ENCODE data around the gene PPP6R1. TPM values are rescaled to one million over a fixed set of nuclear protein-coding genes. Genes with fewer than 3 reads are reported as not detected.
"Not testable (repeated sequence)": the region's sequence is repeated elsewhere in the genome, so short reads cannot be mapped to it uniquely, and the experiment has no call there.

Gene PPP6R1
- total RNA-seq, 2 donors from 2014 or later, result 37.8 to 42.4 TPM

DNA sequence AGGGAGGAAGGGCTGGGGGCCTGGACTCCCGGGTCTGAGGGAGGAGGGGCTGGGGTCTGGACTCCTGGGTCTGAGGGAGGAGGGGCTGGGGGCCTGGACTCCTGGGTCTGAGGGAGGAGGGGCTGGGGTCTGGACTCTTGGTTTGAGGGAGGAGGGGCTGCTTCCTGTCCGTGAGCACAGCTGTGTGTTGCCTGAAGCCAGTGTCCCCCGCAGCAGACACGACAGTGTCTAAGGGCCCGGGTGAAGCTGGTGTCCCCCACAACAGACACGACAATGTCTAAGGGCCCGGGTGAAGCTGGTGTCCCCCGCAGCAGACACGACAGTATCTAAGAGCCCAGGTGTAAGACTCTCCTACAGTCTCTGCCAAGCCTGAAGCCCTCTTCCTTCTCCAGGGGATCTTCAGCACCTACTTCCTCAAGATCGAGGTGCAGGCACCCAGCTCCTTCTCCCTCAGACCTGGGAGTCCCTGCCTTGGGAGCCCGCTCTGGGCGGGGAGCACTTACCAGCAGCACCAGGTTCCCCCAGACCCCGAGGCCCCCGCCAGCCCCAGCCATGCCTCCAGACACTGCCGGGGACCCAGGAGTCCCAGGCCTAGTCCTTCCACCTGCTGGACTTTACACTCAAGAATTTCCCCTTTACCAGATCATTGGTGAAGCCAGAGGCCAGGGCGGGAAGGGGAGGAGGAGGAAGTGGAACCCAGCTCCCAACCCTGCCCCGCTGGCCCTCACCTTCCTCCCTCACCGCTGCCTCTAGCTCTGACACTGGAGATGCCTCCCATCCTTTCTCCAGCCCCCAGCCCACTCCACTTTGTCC lies 49.7 kb downstream of the PPP6R1 start, which contains the start of gene PTPRH:
Gene PTPRH, minus strand, starts transcription at position 622 of the 813 bp plus-strand sequence. Its CDS starts 68 bp downstream, at position 554.
- ATAC-seq (no peak), DNase-seq (no peak)
- intact Hi-C loops (cut with DNase I), result no loop called here

GRCh38 chr19:55206664-55207500 lies 51.9 kb downstream of the PPP6R1 start:
- DNase-seq (peak; percentile 91), ATAC-seq (peak; percentile 97 to 98)
- intact Hi-C loops (cut with DNase I), result no loop called here

DNA sequence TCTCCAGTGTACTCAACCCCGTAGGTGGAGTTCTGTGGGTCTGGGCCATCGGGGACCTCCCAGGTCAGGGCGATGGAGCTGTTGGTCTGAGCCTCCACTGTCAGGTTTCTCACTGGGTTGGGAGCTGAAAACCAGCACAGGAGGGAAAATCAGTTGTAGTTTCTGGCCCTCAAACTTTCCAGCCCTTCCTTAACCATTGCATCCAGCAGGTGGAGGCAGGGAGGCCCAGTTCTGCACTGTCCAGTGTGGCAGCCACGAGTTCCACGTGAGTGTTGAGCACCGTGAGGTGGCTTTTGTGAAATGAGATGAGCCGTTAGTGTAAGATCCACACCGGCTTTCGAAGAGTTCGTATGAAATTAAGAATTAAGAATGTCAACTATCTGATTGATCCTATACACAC lies 56.6 kb downstream of the PPP6R1 start:
- intact Hi-C loops (cut with DNase I); ATAC-seq; DNase-seq: not testable (repeated sequence)

GRCh38 chr19:55199620-55200204 lies 59.1 kb downstream of the PPP6R1 start:
- intact Hi-C loops (cut with DNase I), result no loop called here
- DNase-seq (no peak), ATAC-seq (no peak)

GRCh38 chr19:55198651-55199050 lies 60.2 kb downstream of the PPP6R1 start:
- DNase-seq (no peak), ATAC-seq (no peak)
- intact Hi-C loops (cut with DNase I), result no loop called here

DNA sequence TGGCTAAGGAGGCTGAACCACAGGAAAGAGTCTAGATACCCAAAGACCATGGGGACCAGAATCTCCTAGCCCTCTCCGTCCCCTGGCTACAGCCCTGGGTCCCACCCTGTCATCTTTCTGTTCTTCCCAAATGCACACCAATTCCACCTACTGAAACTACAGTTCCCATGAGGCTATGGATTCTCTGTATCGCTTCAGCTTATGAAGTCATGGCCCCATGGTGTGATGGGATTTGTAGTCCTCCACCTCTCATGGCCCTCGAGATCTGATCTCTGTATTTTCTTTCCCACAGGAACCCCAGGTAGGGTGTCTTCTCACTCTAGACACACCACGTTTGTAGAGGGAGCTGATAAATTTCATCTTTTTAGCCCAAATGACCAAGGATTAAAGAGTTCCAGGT lies 61.3 kb downstream of the PPP6R1 start:
- peak in 1 of 2 donors; percentile 9 for ATAC-seq
- intact Hi-C loops (cut with DNase I), result no loop called here

GRCh38 chr19:55196803-55197202 lies 62.0 kb downstream of the PPP6R1 start:
- ATAC-seq (no peak), DNase-seq (no peak)
- intact Hi-C loops (cut with DNase I), result no loop called here

More for the DNA sequence above, 61.3 kb downstream of the PPP6R1 start:
- DNase-seq, result no peak

DNA sequence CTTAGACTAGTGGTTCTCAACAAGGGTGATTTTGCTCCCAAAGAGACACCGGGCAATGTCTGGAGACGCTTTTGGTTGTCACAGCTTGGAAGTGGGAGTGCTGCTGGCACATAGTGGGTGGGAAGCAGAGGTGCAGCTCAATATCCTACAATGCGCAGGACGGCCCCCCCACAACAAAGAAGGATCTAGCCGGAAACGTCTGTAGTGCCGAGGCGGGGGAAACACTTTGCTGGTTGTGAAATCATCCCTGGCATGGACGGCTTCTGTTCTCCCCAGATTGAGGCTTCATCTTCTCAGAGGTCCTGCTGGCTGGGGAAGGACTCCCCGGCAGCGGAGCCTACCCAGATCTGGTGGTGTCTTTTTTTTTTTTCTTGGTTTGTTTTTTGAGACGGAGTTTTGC lies 65.3 kb downstream of the PPP6R1 start:
- DNase-seq, result no peak
- ATAC-seq, result no peak
- intact Hi-C loops (cut with DNase I), result no loop called here

DNA sequence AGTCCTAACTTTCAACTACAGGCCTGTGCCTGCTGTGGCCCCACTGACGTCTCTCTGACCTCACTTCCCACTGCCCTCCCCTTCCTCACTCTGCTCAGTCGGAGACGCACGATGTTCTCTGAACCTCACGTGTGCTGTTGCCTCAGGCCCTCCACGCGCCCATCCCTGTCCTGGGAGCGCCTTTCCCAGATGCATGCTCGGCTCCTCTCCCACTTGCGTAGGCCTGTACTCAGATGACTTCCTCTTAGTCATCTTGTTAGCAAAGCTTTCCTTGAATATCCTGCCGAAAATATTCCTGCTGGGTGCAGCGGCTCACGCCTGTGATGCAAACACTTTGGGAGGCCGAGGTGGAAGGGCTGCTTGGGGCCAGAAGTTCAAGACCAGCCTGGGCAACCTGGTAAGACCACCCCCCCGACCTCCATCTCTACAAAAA lies 69.4 kb downstream of the PPP6R1 start:
- peak; percentile 50 for DNase-seq
- intact Hi-C loops (cut with DNase I), result no loop called here

GRCh38 chr19:55188625-55189024 lies 70.2 kb downstream of the PPP6R1 start:
- no peak for DNase-seq
- ATAC-seq, result no peak
- intact Hi-C loops (cut with DNase I), result no loop called here

More for the DNA sequence above, 69.4 kb downstream of the PPP6R1 start:
- ATAC-seq, result peak; percentile 19 to 51

- intact Hi-C loops (cut with DNase I), result no loop called here
- no peak for DNase-seq
- ATAC-seq, result no peak
These were observed 72.7 kb downstream of the PPP6R1 start for GRCh38 chr19:55186080-55186479.

DNA sequence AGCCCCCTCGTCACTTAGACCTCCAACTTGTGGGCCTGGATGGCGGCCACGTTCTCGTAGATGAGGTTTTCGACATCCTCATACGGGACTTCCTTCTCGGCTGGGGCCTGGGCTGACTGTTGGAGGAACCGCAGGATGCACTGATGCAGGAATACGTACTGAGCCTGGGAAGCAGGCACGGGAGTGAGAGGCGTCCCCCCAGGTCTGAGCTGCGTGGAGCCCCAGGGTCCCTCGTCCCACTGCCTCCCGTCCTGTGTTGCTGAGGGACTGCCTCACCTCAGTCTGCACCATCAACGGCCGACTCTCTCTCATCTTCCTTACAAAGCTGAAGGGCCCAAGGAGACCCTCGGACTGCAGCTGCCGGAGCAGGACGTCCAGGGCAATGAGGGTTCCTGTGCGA lies 77.1 kb downstream of the PPP6R1 start:
- intact Hi-C loops (cut with DNase I), result no loop called here
- ATAC-seq, result no peak
- DNase-seq, result no peak

Small RNA genes lying within 50 kb of the gene (microRNA-seq; reads per million reads assigned to microRNA genes)
- gene MIR6802 (0.40 to 0.54 reads per million in 2 donors), gene MIR6803 (1.4 to 3.3 reads per million in 2 donors), gene MIR6804 (0 reads per million in 2 donors)

Other genes starting within 250 kb of the PPP6R1 start
- under 1 TPM; 0.13 to 0.24 TPM for gene GP6, start 220.8 kb downstream of the PPP6R1 start, total RNA-seq
- gene RDH13, start 195.9 kb downstream of the PPP6R1 start, total RNA-seq, result 10 to 100 TPM; 33.9 to 41.1 TPM
- gene EPS8L1, start 183.1 kb downstream of the PPP6R1 start, total RNA-seq, result 1 to 10 TPM; 2.2 to 3.7 TPM
- 100 to 1,000 TPM; 117 to 193 TPM for gene PPP1R12C, start 141.4 kb downstream of the PPP6R1 start, total RNA-seq
- 10 to 100 TPM; 13.7 to 25.6 TPM for gene TNNT1, start 109.8 kb downstream of the PPP6R1 start, total RNA-seq
- 1,000 to 10,000 TPM; 1,897 to 2,132 TPM for gene TNNI3, start 101.3 kb downstream of the PPP6R1 start, total RNA-seq
- gene DNAAF3, start 92.4 kb downstream of the PPP6R1 start, total RNA-seq, result 1 to 10 TPM in 1 of 2 donors, under 1 TPM in 1; 0.41 to 1.1 TPM
- gene SYT5, start 78.7 kb downstream of the PPP6R1 start, total RNA-seq, result not detected
- 1 to 10 TPM in 1 of 2 donors, under 1 TPM in 1; 0.74 to 1.5 TPM for gene PTPRH, start 49.5 kb downstream of the PPP6R1 start, total RNA-seq
- 1 to 10 TPM; 1.2 to 1.4 TPM for gene TMEM86B, start 30.3 kb downstream of the PPP6R1 start, total RNA-seq
- 10 to 100 TPM; 26.4 to 35.8 TPM for gene HSPBP1, start 21.1 kb upstream of the PPP6R1 start, total RNA-seq
- 10 to 100 TPM in 1 of 2 donors, 1 to 10 TPM in 1; 9.1 to 19.5 TPM for gene BRSK1, start 25.0 kb upstream of the PPP6R1 start, total RNA-seq
- 1 to 10 TPM; 3.1 to 3.6 TPM for gene TMEM150B, start 66.3 kb upstream of the PPP6R1 start, total RNA-seq
- 1 to 10 TPM; 6.7 to 6.9 TPM for gene KMT5C, start 80.9 kb upstream of the PPP6R1 start, total RNA-seq
- not detected for gene COX6B2, start 95.7 kb upstream of the PPP6R1 start, total RNA-seq
- gene GARIN5B, start 104.2 kb upstream of the PPP6R1 start, total RNA-seq, result not detected
- not detected for gene IL11, start 111.4 kb upstream of the PPP6R1 start, total RNA-seq
- not detected for gene TMEM190, start 117.8 kb upstream of the PPP6R1 start, total RNA-seq
- under 1 TPM; 0.84 to 0.97 TPM for gene TMEM238, start 125.3 kb upstream of the PPP6R1 start, total RNA-seq
- 100 to 1,000 TPM; 789 to 866 TPM for gene RPL28, start 126.9 kb upstream of the PPP6R1 start, total RNA-seq
- gene UBE2S, start 148.8 kb upstream of the PPP6R1 start, total RNA-seq, result 10 to 100 TPM; 18.1 to 29.9 TPM
- gene SHISA7, start 184.3 kb upstream of the PPP6R1 start, total RNA-seq, result not detected
- gene ISOC2, start 202.6 kb upstream of the PPP6R1 start, total RNA-seq, result 10 to 100 TPM; 58.4 to 60.5 TPM
- gene C19orf85, start 205.7 kb upstream of the PPP6R1 start, total RNA-seq, result not detected
- gene ZNF628, start 217.6 kb upstream of the PPP6R1 start, total RNA-seq, result 1 to 10 TPM; 5.3 to 9.0 TPM
- gene NAT14, start 226.2 kb upstream of the PPP6R1 start, total RNA-seq, result 10 to 100 TPM in 1 of 2 donors, 1 to 10 TPM in 1; 9.2 to 13.7 TPM
- 1 to 10 TPM; 5.7 to 6.7 TPM for gene SSC5D, start 229.4 kb upstream of the PPP6R1 start, total RNA-seq

Measured in left cardiac atrium (tissue), 4 donors.